GM19035 (cell line): ENCODE measurements around the gene ITSN2.
"Not testable (repeated sequence)": the region's sequence is repeated elsewhere in the genome, so short reads cannot be mapped to it uniquely, and the experiment has no call there.

ENCODE experiments used
- ATAC-seq: cut with Tn5 transposase; IDR thresholded peaks from one replicate; pipeline ENCODE4 v1.9.1; 2021; ENCODE audit not compliant: unreplicated experiment

Gene ITSN2

DNA sequence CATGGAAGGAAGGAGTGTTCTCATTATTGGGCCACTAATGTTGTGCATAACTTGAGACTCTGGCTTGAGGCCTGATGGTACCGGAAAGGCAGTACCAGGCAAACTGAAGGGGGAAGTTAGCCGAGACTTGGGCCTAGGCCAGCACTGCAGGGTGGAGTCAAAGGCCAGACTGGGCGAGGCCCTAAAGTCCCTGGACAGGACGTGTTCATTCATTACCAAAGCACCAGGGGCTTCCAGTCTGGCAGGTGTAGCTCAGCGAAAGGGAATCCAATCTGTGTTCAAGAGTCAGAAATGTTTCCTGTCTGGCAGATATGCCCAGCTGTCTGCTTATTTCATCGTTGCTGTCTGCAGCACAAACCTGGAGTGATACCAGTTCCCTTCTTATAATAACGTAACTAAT is 4.7 kb upstream of the ITSN2 start:
- no peak for ATAC-seq

GRCh38 chr2:24363301-24363700 is 3.0 kb upstream of the ITSN2 start:
- no peak for ATAC-seq

GRCh38 chr2:24362253-24362652 is 1.9 kb upstream of the ITSN2 start:
- ATAC-seq, result no peak

DNA sequence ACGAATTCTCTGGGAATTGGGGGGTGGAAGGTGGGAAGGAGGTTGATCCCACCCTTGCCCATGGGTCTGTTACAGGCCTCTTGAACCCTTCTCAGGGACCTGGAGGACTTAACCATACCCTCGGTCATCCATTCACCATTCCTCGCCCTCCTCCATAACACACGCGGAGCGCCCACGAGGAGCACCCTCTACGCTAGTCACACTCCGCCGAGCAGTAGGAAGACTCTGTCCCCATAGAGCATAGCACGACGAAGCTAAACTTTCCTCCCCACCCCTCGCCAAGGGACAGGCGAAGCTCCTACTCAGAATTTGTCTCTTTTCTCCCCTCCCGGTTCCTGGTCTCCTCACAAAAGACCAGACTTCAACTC is 611 bp upstream of the ITSN2 start:
- ATAC-seq, result no peak

DNA sequence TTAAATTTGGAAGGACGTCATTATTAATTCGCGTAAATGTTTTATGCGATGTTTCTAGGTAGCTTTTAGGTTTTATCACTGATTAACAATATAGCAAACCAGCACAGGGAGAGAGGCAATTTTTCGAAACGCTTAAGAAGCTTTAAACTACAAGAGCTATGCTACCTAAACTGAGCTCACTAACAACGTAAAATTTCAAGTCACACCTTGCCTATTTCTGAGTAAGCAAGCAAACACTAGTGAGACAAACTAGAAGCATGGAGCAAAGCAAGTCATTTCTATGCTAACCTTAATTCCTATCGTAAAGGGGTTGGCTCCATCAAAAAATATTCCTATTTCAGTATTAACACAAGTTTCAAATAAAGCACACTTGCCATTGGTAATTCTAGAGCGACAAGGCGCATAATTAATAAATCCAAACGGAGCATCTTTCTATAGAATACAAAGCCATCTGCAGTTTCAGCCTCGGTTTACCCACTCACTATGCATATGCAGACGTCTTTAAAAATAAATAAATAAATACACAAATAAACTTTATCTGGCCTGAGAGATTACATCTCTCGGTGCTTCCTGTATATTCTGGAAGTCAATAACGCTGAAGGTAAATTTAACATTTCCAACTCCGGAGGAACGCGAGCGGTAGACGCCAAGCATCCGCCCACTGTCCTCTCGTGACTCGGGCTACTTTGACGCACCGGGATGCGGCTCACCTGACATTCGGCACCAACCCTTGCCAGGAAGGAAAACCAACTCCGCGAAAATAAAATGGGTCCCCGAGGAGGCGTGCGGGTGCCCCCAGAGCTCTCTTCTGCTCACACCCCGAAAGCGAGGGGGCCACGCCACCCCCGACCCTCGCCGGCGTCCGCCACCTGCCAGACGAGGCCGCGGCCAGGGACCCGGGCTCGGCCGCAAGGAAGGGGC is 947 bp downstream of the ITSN2 start:
- ATAC-seq, result peak; percentile 17

- not testable (repeated sequence) for ATAC-seq
These were observed 2.6 kb downstream of the ITSN2 start for GRCh38 chr2:24357767-24358166.

- not testable (repeated sequence) for ATAC-seq
These were observed 3.2 kb downstream of the ITSN2 start for GRCh38 chr2:24357115-24357514.

- no peak for ATAC-seq
These were observed 5.4 kb downstream of the ITSN2 start for GRCh38 chr2:24354957-24355356.

DNA sequence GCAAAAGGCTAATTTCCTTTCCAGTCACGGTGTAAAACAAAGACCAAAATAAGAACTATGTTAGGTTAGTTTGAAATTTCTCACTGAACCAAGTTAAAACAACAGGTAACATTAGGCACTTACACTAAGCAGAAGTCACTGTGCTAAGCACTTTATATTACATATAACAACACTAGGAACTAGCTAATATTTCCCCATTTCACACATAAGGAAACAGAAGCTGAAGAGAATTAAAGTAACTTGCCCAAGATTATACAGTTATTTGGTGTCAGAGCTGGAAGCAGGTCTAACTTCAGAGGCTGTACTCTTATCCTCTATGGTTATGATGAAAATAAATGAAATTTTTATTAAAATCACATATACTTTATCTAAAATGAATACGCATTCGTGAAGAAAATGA is 5.9 kb downstream of the ITSN2 start:
- no peak for ATAC-seq

DNA sequence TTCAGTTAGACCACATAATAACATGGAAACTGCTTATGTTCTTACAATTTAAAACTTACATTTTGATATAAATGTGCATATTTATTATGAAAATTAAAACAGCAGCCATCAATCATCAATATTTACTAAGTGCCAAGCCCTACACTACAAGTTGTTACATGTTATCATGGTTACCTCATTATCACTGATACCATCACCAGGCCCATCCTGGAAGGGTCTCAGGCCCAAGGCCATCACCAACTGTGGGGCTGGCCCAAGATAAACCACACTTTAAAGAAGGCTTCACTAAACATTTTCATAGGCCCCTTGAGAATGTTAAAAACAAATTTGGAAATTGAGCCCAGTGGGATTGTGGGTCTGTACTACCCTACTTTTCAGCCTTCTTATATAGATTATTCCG is 6.4 kb downstream of the ITSN2 start:
- no peak for ATAC-seq

DNA sequence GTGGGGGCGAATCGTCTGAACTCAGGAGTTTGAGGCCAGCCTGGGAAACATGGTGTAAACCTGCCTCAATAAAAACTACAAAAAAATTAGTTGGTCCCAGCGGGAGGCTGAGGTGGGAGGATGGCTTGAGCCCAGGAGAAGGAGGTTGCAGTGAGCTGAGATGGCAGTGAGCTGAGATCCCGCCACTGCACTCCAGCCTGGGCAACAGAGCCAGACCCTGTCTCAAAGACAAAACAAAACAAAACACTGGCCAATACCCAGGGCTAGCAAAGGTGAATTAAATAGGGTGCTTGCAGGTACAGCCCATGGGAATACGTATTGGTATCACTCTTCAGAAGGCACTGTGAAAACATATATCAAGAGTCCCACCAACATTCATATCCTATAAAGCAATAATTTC is 7.0 kb downstream of the ITSN2 start:
- ATAC-seq, result no peak

DNA sequence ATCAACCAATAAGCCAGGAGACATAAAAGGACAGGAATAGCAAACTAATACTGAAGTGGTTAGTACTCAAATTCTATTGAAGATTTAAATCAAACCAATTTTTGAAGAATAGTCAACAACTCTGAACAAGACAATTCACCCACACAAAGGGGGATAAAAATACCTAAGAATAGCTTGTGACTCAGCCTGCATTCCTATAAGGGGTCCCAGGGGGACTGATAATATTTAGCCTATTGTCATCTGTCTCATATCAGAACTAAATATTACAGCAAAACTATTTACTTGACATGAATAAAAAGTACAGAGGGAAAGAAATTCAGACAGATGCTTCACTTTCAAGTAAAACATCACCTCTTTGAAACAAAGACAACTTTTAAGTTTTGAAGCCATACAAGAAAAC is 7.7 kb downstream of the ITSN2 start:
- no peak for ATAC-seq

GRCh38 chr2:24351981-24352380 is 8.4 kb downstream of the ITSN2 start:
- ATAC-seq, result no peak

- no peak for ATAC-seq
These were observed 8.8 kb downstream of the ITSN2 start for GRCh38 chr2:24351627-24351938.

DNA sequence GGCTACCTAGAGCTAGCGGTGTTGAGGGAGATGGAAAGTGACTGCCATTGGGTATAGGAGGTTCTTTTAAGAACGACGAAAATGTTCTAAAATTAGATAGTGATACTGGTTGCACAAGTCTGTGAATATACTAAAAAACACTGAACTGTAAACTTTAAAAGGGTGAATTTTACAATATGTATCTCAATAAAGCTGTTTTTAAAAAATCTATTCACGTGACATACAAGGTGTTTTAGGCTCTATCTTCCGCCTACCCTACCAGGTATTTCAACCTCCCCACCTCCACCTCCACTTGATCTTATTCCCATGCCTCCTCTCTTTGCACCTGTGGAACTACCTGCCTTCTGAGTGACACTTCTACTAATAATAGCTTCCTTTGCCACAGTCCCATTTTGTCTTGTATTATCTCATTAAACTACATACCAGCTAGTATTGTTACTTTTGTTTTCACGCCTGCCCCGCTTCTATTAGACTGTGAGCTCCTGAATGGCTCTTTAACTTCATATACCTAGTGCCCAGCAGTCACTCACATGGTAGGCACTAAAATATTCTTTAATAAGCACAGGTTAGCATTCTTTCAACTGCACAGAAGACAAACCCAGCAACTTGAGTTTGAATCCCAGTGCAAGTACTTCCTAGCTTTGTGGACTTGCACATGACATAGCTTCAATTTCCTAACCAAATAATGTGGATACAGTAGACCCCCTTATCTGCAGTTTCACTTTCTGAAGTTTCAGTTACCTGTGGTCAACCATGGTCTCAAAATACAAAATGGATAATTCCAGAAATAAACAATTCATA is 9.3 kb downstream of the ITSN2 start:
- ATAC-seq, result no peak

- ATAC-seq, result no peak
These were observed 11.2 kb downstream of the ITSN2 start for GRCh38 chr2:24349097-24349496.

DNA sequence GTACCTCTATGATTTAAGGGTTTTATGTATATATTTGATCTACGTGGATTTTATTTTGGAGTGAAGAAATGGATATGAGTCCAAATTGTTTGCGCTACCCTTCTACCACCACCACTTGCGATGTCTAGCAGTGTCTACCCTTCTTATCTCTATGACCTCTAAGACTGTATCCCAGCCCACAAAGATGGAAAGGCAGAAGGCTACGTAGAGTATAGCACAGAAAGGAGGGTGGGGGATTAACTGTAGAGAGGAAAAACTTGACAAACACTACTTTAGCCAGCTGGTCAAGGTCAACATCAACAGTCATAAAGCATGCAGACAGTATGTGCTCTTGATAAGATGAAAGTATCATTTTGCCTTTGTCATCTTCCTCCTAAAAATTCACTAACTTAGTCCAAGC is 14.4 kb downstream of the ITSN2 start:
- ATAC-seq, result no peak

DNA sequence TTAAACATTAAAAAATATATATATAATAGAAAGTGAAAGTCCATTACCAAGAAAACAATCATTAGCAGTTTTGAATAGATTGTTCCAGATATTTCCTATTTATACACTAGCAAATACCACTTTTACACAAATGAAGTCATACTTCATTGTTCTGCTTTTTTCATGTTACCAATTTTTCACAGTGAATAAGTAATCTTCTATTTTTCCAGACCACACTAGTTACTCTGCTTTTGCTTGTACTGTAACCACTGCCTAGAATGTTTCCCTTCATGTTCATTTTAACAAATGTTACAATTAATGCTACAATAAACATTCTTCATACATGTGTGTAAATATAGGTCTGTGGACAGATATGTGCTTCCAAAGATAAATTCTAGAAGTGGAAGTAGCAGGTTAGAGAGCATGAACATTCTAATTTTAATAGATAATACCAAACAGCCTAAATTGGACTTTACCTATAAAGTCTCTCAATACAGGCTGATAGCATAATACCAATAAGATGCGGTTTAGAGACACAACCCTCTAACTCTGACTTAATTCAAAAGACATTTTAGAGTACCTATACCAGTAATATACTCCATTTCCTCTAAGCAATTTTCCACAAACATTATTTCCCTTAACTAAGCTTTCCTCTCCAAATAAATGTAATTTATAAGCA is 17.0 kb downstream of the ITSN2 start:
- peak; percentile 55 for ATAC-seq

- ATAC-seq, result peak; percentile 43
These were observed 18.0 kb downstream of the ITSN2 start for GRCh38 chr2:24342110-24342910.

DNA sequence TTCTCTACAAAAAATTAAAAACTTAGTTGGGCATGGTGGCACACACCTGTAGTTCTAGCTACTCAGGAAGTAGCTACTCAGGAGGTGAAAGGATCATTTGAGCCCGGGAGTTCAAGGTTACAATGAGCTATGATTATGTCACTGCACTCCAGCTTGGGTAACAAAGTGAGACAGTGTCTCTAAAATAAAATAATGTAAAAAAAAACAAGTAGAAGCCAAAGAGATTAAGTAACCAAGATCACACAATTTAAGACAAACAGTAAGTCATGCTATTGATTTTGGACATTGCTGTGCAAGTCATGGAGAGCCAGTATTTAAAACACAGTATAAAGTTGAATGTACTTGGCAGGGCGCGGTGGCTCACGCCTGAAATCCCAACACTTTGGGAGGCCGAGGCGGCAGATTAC is 20.5 kb downstream of the ITSN2 start:
- no peak for ATAC-seq

DNA sequence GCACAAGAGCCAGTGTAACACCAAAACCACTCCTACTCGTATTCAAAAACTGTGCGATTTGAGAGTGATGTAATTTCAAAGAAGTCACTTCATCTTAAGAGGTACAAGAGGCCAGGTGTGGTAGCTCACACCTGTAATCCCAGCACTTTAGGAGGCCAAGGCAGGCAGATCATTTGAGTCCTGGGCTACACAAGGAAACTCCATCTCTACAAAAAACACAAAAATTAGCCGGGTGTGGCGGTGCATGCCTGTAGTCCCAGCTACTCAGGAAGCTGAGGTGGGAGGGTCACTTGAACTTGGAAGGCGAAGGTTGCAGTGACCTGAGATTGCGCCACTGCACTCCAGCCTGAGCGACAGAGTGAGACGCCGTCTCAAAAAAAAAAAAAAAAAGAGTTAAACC is 21.2 kb downstream of the ITSN2 start:
- not testable (repeated sequence) for ATAC-seq
